ENCODE data around the gene POU6F2.
A peak's percentile ranks its signal among the peaks of the same experiment; 100 is the strongest.

- TF ChIP-seq, protein P1, sequence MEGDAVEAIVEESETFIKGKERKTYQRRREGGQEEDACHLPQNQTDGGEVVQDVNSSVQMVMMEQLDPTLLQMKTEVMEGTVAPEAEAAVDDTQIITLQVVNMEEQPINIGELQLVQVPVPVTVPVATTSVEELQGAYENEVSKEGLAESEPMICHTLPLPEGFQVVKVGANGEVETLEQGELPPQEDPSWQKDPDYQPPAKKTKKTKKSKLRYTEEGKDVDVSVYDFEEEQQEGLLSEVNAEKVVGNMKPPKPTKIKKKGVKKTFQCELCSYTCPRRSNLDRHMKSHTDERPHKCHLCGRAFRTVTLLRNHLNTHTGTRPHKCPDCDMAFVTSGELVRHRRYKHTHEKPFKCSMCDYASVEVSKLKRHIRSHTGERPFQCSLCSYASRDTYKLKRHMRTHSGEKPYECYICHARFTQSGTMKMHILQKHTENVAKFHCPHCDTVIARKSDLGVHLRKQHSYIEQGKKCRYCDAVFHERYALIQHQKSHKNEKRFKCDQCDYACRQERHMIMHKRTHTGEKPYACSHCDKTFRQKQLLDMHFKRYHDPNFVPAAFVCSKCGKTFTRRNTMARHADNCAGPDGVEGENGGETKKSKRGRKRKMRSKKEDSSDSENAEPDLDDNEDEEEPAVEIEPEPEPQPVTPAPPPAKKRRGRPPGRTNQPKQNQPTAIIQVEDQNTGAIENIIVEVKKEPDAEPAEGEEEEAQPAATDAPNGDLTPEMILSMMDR (IDR thresholded peaks at IDR 0.05), result peak; percentile 77
- TF ChIP-seq EZH2 (IDR thresholded peaks at IDR 0.05; ENCODE audit: borderline replicate concordance, insufficient read depth, low read depth, low read length, poor library complexity, severe bottlenecking), result no peak
Measured at GRCh38 chr7:39465055-39465929, 487.6 kb downstream of the POU6F2 start.
